ENCODE data around the gene SRGAP2C. TPM values are rescaled to one million over a fixed set of nuclear protein-coding genes. Genes with fewer than 3 reads are reported as not detected.
"Not testable (repeated sequence)": the region's sequence is repeated elsewhere in the genome, so short reads cannot be mapped to it uniquely, and the experiment has no call there.

Gene SRGAP2C
- total RNA-seq, 1 donor from 2014 or later = 26.3 TPM

- no peak for DNase-seq (ENCODE audit: low spot score)
Observed at GRCh38 chr1:121418369-121419049, 233.7 kb downstream of the SRGAP2C start.

GRCh38 chr1:121419050-121419615 is 234.4 kb downstream of the SRGAP2C start:
- not testable (repeated sequence) for DNase-seq (ENCODE audit: low spot score)

GRCh38 chr1:121421490-121421889 is 236.7 kb downstream of the SRGAP2C start:
- not testable (repeated sequence) for DNase-seq (ENCODE audit: low spot score)

GRCh38 chr1:121423956-121424355 is 239.2 kb downstream of the SRGAP2C start:
- DNase-seq (ENCODE audit: low spot score) = not testable (repeated sequence)

- not testable (repeated sequence) for DNase-seq (ENCODE audit: low spot score)
Observed at GRCh38 chr1:121433517-121433916, 248.7 kb downstream of the SRGAP2C start.

- not testable (repeated sequence) for DNase-seq (ENCODE audit: low spot score)
Observed at GRCh38 chr1:121438862-121439261, 254.1 kb downstream of the SRGAP2C start.

GRCh38 chr1:121440993-121441392 is 256.2 kb downstream of the SRGAP2C start:
- no peak for DNase-seq (ENCODE audit: low spot score)

Other genes with a start within 250 kb of the SRGAP2C start
- 0.68 TPM for gene FAM72B, start 635 bp upstream of the SRGAP2C start, total RNA-seq